IPS-NIHi11 (cell line): Measurements from ENCODE around the gene CACNA2D3.

Experiments
- DNase-seq: peaks from one replicate; pipeline ENCODE4 v3.0.0; 2012; ENCODE audit warnings: mixed read lengths, low spot score

CACNA2D3 gene

GRCh38 chr3:54878145-54878544 lies 755.8 kb downstream of the CACNA2D3 start:
- DNase-seq = no peak

GRCh38 chr3:54882129-54882833 lies 759.9 kb downstream of the CACNA2D3 start:
- DNase-seq = no peak

- DNase-seq = no peak
Observed at GRCh38 chr3:54888162-54888561, 765.8 kb downstream of the CACNA2D3 start.

GRCh38 chr3:54888873-54889272 lies 766.5 kb downstream of the CACNA2D3 start:
- no peak for DNase-seq

- no peak for DNase-seq
Observed at GRCh38 chr3:54889731-54890130, 767.4 kb downstream of the CACNA2D3 start.

GRCh38 chr3:54891540-54891897 lies 769.2 kb downstream of the CACNA2D3 start:
- DNase-seq = peak; percentile 58

GRCh38 chr3:54892168-54892567 lies 769.8 kb downstream of the CACNA2D3 start:
- no peak for DNase-seq

GRCh38 chr3:54895613-54896012 lies 773.3 kb downstream of the CACNA2D3 start:
- no peak for DNase-seq

- no peak for DNase-seq
Observed at GRCh38 chr3:54897028-54897711, 774.8 kb downstream of the CACNA2D3 start.

GRCh38 chr3:54899273-54899672 lies 776.9 kb downstream of the CACNA2D3 start:
- DNase-seq = no peak

- DNase-seq = no peak
Observed at GRCh38 chr3:54900838-54901591, 778.7 kb downstream of the CACNA2D3 start.

- DNase-seq = no peak
Observed at GRCh38 chr3:54901906-54902685, 779.7 kb downstream of the CACNA2D3 start.

- DNase-seq = no peak
Observed at GRCh38 chr3:54905261-54905888, 783.0 kb downstream of the CACNA2D3 start.

- DNase-seq = no peak
Observed at GRCh38 chr3:54905920-54906319, 783.6 kb downstream of the CACNA2D3 start.

- no peak for DNase-seq
Observed at GRCh38 chr3:54906763-54907162, 784.4 kb downstream of the CACNA2D3 start.

- no peak for DNase-seq
Observed at GRCh38 chr3:54909191-54909590, 786.8 kb downstream of the CACNA2D3 start.

GRCh38 chr3:54914180-54914579 lies 791.8 kb downstream of the CACNA2D3 start:
- no peak for DNase-seq

GRCh38 chr3:54915181-54915580 lies 792.8 kb downstream of the CACNA2D3 start:
- no peak for DNase-seq

GRCh38 chr3:54915976-54916375 lies 793.6 kb downstream of the CACNA2D3 start:
- DNase-seq = no peak

GRCh38 chr3:54916732-54917131 lies 794.4 kb downstream of the CACNA2D3 start:
- DNase-seq = no peak

GRCh38 chr3:54917174-54917573 lies 794.8 kb downstream of the CACNA2D3 start:
- DNase-seq = no peak

GRCh38 chr3:54917862-54918261 lies 795.5 kb downstream of the CACNA2D3 start:
- no peak for DNase-seq
